ENCODE results near the gene CILP2. TPM values are rescaled to one million over a fixed set of nuclear protein-coding genes. Genes with fewer than 3 reads are reported as not detected.

The CILP2 gene, protein sequence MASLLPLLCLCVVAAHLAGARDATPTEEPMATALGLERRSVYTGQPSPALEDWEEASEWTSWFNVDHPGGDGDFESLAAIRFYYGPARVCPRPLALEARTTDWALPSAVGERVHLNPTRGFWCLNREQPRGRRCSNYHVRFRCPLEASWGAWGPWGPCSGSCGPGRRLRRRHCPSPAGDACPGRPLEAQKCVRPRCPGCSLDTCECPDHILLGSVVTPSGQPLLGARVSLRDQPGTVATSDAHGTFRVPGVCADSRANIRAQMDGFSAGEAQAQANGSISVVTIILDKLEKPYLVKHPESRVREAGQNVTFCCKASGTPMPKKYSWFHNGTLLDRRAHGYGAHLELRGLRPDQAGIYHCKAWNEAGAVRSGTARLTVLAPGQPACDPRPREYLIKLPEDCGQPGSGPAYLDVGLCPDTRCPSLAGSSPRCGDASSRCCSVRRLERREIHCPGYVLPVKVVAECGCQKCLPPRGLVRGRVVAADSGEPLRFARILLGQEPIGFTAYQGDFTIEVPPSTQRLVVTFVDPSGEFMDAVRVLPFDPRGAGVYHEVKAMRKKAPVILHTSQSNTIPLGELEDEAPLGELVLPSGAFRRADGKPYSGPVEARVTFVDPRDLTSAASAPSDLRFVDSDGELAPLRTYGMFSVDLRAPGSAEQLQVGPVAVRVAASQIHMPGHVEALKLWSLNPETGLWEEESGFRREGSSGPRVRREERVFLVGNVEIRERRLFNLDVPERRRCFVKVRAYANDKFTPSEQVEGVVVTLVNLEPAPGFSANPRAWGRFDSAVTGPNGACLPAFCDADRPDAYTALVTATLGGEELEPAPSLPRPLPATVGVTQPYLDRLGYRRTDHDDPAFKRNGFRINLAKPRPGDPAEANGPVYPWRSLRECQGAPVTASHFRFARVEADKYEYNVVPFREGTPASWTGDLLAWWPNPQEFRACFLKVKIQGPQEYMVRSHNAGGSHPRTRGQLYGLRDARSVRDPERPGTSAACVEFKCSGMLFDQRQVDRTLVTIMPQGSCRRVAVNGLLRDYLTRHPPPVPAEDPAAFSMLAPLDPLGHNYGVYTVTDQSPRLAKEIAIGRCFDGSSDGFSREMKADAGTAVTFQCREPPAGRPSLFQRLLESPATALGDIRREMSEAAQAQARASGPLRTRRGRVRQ
- 0.14 to 0.32 TPM (median 0.19 TPM) in 5 replicates for total RNA-seq (2022; extraction: Qiagen RNA extraction)

GRCh38 chr19:19538061-19538784 lies at the start of gene CILP2:
Gene CILP2 (plus strand): TSS chr19:19538265. CDS start chr19:19538350, 85 bp downstream.

GRCh38 chr19:19514881-19515641 lies 23.0 kb upstream of the CILP2 start, which contains the start of gene TSSK6:
Gene TSSK6 (minus strand): TSS chr19:19515548. CDS start chr19:19515427, 121 bp downstream.

DNA sequence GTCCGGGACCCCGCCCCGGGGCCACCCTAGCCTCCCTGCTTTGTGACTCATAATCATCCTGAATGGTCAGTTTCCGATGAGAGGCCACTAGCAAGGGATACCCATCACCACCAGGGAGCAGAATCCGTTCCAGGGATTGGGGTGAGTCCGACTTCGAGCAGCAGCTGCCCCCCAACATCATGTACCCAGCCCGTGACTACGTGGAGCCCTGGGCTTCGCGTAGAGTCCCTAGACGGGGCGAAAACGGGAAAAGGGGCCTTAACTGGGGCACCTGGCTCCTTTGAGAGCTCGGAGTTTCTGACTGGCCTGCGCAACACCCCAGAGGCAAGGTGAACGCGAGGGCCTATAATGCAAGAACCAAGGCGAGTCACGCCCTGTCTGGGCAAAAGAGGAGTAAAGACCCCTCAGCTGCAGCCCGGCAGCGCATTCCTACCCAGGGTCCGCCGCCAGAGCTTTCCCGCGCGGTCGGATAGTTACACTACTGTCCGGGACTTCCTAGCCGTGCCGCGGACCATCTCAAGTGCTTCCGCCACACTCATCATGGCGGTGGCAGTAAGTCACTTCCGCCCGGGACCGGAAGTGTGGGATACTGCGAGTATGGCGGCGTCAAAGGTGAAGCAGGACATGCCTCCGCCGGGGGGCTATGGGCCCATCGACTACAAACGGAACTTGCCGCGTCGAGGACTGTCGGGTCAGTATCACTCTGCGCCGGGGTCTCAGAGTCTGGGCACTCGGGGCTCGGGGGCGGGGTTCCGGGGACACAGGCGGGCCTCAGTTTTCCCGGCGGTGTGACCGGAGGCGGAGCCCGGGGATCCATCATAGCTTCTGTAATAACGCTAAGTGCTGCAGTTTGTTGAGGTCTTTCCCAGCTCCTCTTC lies 22.2 kb upstream of the CILP2 start, which contains the start of gene NDUFA13:
TSS of gene NDUFA13 (plus strand) at position 584 of the 878 bp plus-strand sequence. CDS start at position 598, 14 bp downstream.

GRCh38 chr19:19528721-19529490 lies 9.2 kb upstream of the CILP2 start, which contains the start of gene YJEFN3:
Gene YJEFN3 (plus strand): TSS chr19:19528911. CDS start chr19:19528933, 22 bp downstream.

Other genes starting within 250 kb of the CILP2 start
- 21.1 to 29.5 TPM (median 25.4 TPM) in 5 replicates for gene SUGP1, start 217.8 kb upstream of the CILP2 start, total RNA-seq (2022; extraction: Qiagen RNA extraction)
- 10.9 to 14.3 TPM (median 13.0 TPM) in 5 replicates for gene MAU2, start 217.4 kb upstream of the CILP2 start, total RNA-seq (2022; extraction: Qiagen RNA extraction)
- 36.6 to 42.3 TPM (median 39.9 TPM) in 5 replicates for gene GATAD2A, start 132.6 kb upstream of the CILP2 start, total RNA-seq (2022; extraction: Qiagen RNA extraction)
- gene TSSK6, start 22.7 kb upstream of the CILP2 start, total RNA-seq (2022; extraction: Qiagen RNA extraction), result 1.2 to 1.8 TPM (median 1.6 TPM) in 5 replicates
- gene NDUFA13, start 22.0 kb upstream of the CILP2 start, total RNA-seq (2022; extraction: Qiagen RNA extraction), result 149 to 172 TPM (median 159 TPM) in 5 replicates
- 1.6 to 4.0 TPM (median 2.9 TPM) in 5 replicates for gene YJEFN3, start 9.4 kb upstream of the CILP2 start, total RNA-seq (2022; extraction: Qiagen RNA extraction)
- gene PBX4, start 80.4 kb downstream of the CILP2 start, total RNA-seq (2022; extraction: Qiagen RNA extraction), result 0.93 to 2.3 TPM (median 2.2 TPM) in 5 replicates
- gene LPAR2, start 90.0 kb downstream of the CILP2 start, total RNA-seq (2022; extraction: Qiagen RNA extraction), result 2.0 to 4.7 TPM (median 4.2 TPM) in 5 replicates
- gene GMIP, start 105.4 kb downstream of the CILP2 start, total RNA-seq (2022; extraction: Qiagen RNA extraction), result 4.8 to 6.5 TPM (median 5.3 TPM) in 5 replicates
- 24.3 to 34.7 TPM (median 32.8 TPM) in 5 replicates for gene ATP13A1, start 125.4 kb downstream of the CILP2 start, total RNA-seq (2022; extraction: Qiagen RNA extraction)
- 3.0 to 5.7 TPM (median 3.8 TPM) in 5 replicates for gene ZNF101, start 130.6 kb downstream of the CILP2 start, total RNA-seq (2022; extraction: Qiagen RNA extraction)
- 1.7 to 2.6 TPM (median 1.9 TPM) in 5 replicates for gene ZNF14, start 194.8 kb downstream of the CILP2 start, total RNA-seq (2022; extraction: Qiagen RNA extraction)